OCI-LY3 (cell line): ENCODE data around the gene TPK1.

Experiments
- H2AFZ ChIP-seq: fragments of 200-600, 300-600 bp; shearing (Covaris generic); 2 replicates; pipeline ENCODE4 v1.6.0; 2014; ENCODE audit warnings: antibody characterized with exemption, low read depth, low read length
- H3K27ac ChIP-seq: fragments of 200-600, 300-600 bp; sonication (generic); 2 replicates; pipeline ENCODE4 v1.5.1; 2014; ENCODE audit warnings: mild to moderate bottlenecking, low read length, moderate library complexity, mixed read lengths
- H3K27me3 ChIP-seq: fragments of 200-600, 300-600 bp; sonication (generic); 2 replicates; pipeline ENCODE4 v1.6.1; 2014; ENCODE audit warnings: low read depth, low read length, mixed read lengths
- H3K36me3 ChIP-seq: fragments of 200-600, 300-600 bp; sonication (generic); replicated peaks from 2 replicates; pipeline ENCODE3; 2014; ENCODE audit warnings: low read depth, low read length, mixed read lengths
- H3K4me1 ChIP-seq: fragments of 300-600, 200-600 bp; sonication (generic); 2 replicates; pipeline ENCODE4 v1.6.1; 2014; ENCODE audit warnings: low read length, mixed read lengths
- H3K4me2 ChIP-seq: fragments of 200-600, 300-600 bp; sonication (generic); 2 replicates; pipeline ENCODE4 v1.6.1; 2014; ENCODE audit warnings: low read length, mixed read lengths
- H3K4me3 ChIP-seq: fragments of 300-600, 200-600 bp; sonication (generic); 2 replicates; pipeline ENCODE4 v1.5.1; 2014; ENCODE audit warnings: antibody characterized with exemption, mild to moderate bottlenecking, low read length, moderate library complexity
- H3K79me2 ChIP-seq: fragments of 300-600, 200-600 bp; shearing (Covaris generic); 2 replicates; pipeline ENCODE4 v1.6.1; 2014; ENCODE audit warnings: mild to moderate bottlenecking, low read length, mixed read lengths
- H3K9ac ChIP-seq: fragments of 300-600, 200-600 bp; shearing (Covaris generic); 2 replicates; pipeline ENCODE4 v1.6.0; 2014; ENCODE audit warnings: mild to moderate bottlenecking, low read length, moderate library complexity
- H3K9me3 ChIP-seq: fragments of 200-600, 300-600 bp; shearing (Covaris generic); 2 replicates; pipeline ENCODE4 v1.6.1; 2014; ENCODE audit warnings: low read length, mixed read lengths; ENCODE audit not compliant: insufficient read depth
- H4K20me1 ChIP-seq: fragments of 200-600, 300-600 bp; sonication (generic); 2 replicates; pipeline ENCODE4 v1.6.1; 2016; ENCODE audit warnings: low read length, mixed read lengths; ENCODE audit not compliant: insufficient read depth
- EZH2phosphoT487 ChIP-seq: fragments of 200-600 bp; shearing (Covaris generic); IDR thresholded peaks from 2 replicates; pipeline ENCODE4 v1.6.1; 2018; ENCODE audit warnings: antibody characterized with exemption, mixed run types, low read depth
- TF ChIP-seq, protein P1 (sequence below): fragments of 200-600, 300-600 bp; sonication (generic); IDR thresholded peaks from 2 replicates; pipeline ENCODE4 v1.5.1; 2014; ENCODE audit warnings: antibody characterized with exemption, low read length, low read depth

Gene TPK1

DNA sequence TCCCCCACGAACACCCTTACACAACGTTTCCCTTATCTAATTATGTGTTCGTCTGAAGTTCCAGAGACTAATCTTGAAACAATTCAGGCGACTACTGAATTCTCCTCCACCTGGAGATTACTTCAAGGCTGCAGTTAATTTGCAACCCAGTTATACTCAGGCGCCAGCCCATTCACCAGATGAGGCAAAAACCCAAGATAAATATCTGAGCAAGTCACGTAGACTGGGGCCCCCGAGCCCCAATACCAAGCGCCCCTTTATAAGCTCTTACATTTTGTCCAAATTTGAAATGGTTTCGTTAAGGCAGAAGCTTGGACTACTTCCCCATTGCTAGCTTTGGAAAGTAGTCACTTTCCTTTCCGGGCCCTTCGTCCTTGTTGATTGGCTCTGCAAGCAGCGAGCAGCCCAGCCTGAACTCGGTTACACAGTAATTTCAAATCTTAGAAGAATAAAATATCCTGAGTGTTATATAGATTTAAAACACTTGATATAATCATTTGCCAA, 1.2 kb downstream of the TPK1 start:
- no peaks in the 10 kb centered on the region for H3K27me3 ChIP-seq
- peak overlapping the region; percentile 59 for H3K27ac ChIP-seq
- H3K79me2 ChIP-seq = no peaks in the 10 kb centered on the region
- peak overlapping the region; percentile 87 for H2AFZ ChIP-seq
- TF ChIP-seq, protein P1, sequence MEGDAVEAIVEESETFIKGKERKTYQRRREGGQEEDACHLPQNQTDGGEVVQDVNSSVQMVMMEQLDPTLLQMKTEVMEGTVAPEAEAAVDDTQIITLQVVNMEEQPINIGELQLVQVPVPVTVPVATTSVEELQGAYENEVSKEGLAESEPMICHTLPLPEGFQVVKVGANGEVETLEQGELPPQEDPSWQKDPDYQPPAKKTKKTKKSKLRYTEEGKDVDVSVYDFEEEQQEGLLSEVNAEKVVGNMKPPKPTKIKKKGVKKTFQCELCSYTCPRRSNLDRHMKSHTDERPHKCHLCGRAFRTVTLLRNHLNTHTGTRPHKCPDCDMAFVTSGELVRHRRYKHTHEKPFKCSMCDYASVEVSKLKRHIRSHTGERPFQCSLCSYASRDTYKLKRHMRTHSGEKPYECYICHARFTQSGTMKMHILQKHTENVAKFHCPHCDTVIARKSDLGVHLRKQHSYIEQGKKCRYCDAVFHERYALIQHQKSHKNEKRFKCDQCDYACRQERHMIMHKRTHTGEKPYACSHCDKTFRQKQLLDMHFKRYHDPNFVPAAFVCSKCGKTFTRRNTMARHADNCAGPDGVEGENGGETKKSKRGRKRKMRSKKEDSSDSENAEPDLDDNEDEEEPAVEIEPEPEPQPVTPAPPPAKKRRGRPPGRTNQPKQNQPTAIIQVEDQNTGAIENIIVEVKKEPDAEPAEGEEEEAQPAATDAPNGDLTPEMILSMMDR = no peak
- TF ChIP-seq EZH2phosphoT487 = no peak
- peak overlapping the region; percentile 88 for H3K4me3 ChIP-seq
- H3K9ac ChIP-seq = peak overlapping the region; percentile 74
- H3K4me1 ChIP-seq = peaks cover 5% of the 10 kb centered on the region; the same call in 1 of the 2 replicates
- no peaks in the 10 kb centered on the region for H4K20me1 ChIP-seq
- H3K36me3 ChIP-seq = no peaks in the 10 kb centered on the region
- no peaks in the 10 kb centered on the region for H3K9me3 ChIP-seq
- peak overlapping the region; percentile 84 for H3K4me2 ChIP-seq

DNA sequence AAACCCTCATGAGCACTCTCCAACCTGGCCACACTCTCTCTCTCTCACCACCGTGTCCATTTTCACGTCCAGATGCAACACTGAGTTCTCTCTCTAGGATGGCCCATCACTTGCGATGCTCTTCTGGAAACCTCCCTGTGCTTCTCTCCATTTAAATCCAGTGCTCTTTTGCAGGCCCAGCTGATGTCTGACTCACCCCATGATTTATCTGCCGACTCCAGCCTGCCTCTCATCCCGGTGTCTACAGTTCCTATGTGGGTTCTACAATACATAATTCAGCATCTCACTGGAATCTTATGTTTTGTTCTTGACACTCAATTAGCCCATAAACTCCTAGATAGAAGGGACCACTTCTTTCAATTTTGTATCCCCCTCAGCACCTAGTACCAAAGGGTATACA, 5.0 kb downstream of the TPK1 start:
- H3K4me1 ChIP-seq = peaks cover 17% of the 10 kb centered on the region
- no peaks in the 10 kb centered on the region for H4K20me1 ChIP-seq
- H3K36me3 ChIP-seq = no peaks in the 10 kb centered on the region
- H3K4me2 ChIP-seq = no peak overlapping the region
- H3K9ac ChIP-seq = no peak overlapping the region
- no peaks in the 10 kb centered on the region for H3K27me3 ChIP-seq
- TF ChIP-seq, protein P1 = no peak
- TF ChIP-seq EZH2phosphoT487 = no peak
- no peaks in the 10 kb centered on the region for H3K9me3 ChIP-seq
- no peak overlapping the region for H2AFZ ChIP-seq
- H3K79me2 ChIP-seq = no peaks in the 10 kb centered on the region
- H3K27ac ChIP-seq = no peak overlapping the region
- H3K4me3 ChIP-seq = no peak overlapping the region

- H3K27me3 ChIP-seq = no peaks in the 10 kb centered on the region
Measured at GRCh38 chr7:144830024-144830785, 5.6 kb downstream of the TPK1 start.

DNA sequence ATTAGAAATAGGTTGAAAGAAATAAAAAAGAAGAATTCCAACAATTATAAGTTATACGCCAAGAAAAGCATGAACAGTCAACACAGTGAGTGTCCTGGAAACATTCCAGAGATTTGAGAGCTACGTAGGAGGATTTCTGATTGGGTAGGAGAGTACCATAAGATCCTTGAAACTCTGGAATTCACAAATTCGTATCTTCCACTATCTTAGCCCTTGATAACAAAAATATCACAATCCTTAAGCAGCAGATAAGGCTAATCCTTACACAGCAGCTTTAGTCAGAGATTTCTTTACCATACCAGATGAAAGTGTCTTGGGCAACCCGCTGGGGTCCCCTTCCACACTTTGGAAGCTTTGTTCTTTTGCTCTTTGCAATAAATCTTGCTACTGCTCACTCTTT, 8.2 kb downstream of the TPK1 start:
- Histone ChIP-seq H3K36me3 (no peaks in the 10 kb centered on the region), H3K79me2 (no peaks in the 10 kb centered on the region), H3K4me3 (no peak overlapping the region), H3K4me1 (peaks cover 37% of the 10 kb centered on the region), H3K9me3 (no peaks in the 10 kb centered on the region), H3K9ac (no peak overlapping the region), H4K20me1 (no peaks in the 10 kb centered on the region), H3K4me2 (peak overlapping the region; percentile 45; the same call in 1 of the 2 replicates), H3K27me3 (no peaks in the 10 kb centered on the region), H3K27ac (no peak overlapping the region), H2AFZ (no peak overlapping the region)
- TF ChIP-seq, protein P1 = no peak
- no peak for TF ChIP-seq EZH2phosphoT487

More at GRCh38 chr7:144830024-144830785, 5.6 kb downstream of the TPK1 start:
- H3K9ac ChIP-seq = no peak overlapping the region
- H3K79me2 ChIP-seq = no peaks in the 10 kb centered on the region
- H2AFZ ChIP-seq = no peak overlapping the region
- H3K36me3 ChIP-seq = no peaks in the 10 kb centered on the region
- TF ChIP-seq EZH2phosphoT487 = no peak
- TF ChIP-seq, protein P1 = no peak
- H3K4me1 ChIP-seq = peaks cover 23% of the 10 kb centered on the region
- H3K9me3 ChIP-seq = no peaks in the 10 kb centered on the region
- no peak overlapping the region for H3K27ac ChIP-seq
- H3K4me2 ChIP-seq = no peak overlapping the region
- H4K20me1 ChIP-seq = no peaks in the 10 kb centered on the region
- no peak overlapping the region for H3K4me3 ChIP-seq
